ENCODE data around the gene MOB3A.

MOB3A gene

GRCh38 chr19:2122982-2123381 lies 26.9 kb upstream of the MOB3A start:
- DNase-seq, result no peak

DNA sequence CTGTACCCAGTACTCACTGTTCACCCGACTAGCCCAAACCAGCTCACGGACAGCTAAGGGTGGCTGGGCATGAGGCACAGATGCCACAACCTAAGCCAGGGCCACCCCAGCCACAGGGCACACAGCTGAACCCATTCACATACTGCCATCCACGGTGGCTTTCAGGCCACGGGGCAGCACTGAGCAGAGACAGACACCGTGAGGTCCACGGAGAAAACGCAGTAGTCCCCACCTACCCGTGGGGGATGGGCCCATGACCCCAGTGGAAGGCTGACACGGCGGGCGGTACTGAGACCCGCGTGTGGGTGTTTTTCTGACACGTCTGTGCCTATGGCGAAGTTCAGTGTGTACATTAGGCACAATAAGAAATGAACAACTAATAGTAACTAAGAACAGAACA lies 26.1 kb upstream of the MOB3A start:
- no peak for DNase-seq

DNA sequence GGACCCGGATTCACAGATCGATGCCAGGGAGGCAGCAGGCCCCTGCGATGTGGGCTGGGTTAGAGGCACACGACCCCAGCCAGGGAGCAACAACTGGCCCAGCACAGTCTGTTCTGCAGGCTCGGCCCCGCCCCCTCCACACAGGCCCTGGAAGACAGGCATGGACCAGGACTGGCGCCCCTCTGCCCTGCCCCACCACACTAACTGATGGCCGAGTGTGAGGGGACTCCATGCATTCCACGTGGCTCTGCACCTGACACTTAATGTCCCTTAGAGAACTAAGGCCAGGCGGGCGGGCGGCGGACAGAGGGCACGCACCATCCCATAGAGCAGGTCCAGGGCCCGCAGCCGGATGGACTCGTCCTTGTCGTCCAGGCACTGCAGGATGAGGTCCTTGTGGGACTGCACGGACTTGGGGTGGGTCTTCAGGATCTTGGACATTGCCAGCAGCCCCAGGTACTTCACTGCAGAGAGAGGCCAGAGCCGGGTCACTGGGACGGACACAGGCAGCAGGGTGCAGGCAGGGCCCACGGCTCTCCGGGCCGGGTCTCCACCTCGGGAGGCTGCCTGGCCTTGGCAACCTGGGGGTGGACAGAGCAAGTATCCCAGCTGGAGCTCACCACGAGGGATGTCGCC lies 25.4 kb upstream of the MOB3A start:
- no peak for DNase-seq

- no peak for DNase-seq
These were observed 24.7 kb upstream of the MOB3A start for GRCh38 chr19:2120821-2121220.

DNA sequence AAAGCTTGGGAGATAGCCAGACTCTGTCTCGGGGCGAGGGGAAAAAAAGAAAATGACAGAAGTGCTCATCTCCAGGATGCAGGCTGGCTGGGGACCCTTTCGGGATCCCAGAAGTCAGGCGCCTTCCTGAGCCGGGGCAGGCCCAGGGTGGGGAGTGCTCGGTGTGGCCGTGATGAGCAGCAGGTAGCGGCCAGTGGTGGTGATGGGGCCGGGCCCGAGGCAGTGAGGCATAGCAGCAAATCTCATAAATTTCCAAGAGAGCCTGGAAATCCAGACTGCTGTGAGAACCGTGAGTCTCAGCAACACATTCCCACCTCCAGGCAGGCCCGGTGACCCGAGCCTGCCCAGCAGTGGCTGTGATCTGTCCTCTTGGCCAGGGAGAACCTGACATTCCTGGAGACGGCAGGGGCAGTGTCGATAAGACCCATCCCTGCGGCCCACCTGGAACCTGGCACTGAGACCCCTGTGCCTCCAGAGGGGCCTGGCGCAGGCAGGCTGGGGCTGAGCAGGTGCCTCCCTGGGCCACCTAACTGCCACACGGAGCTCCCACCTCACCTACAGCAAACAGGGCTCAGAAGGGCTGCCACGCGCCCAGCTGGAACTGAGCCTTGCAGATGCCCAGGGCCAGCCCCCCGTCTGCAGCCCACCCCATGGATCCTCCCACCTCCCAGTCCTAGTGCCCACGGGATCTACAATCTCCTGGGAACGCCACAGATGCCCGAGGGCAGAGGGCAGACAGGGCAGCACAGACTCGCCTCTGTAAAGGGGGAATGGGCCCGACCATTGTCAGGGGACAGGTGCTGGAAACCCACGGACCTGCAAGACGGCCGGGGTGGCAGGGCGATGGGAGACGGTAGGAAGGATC lies 24.0 kb upstream of the MOB3A start:
- no peak for DNase-seq

DNA sequence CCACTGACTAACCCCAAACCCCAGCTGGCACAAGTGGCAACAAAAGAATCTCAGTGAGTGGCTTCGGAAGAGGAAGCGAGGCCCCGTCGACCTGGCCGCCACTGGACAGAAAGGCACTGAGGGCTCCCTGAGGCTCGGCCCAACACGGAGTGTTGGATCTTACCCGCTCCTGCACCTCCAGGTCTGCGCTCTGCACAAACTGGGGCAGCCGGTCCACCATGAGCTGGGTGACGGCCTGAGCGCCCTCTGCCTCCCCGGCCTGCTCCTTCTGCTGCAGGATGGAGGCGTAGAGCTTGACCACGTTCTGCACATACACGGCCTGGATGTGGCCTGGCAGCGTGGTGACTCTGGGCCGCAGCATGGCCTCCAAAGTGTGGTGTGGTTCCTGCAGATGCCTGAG lies 22.3 kb upstream of the MOB3A start:
- DNase-seq, result no peak

GRCh38 chr19:2117215-2117960 lies 21.3 kb upstream of the MOB3A start:
- no peak for DNase-seq

DNA sequence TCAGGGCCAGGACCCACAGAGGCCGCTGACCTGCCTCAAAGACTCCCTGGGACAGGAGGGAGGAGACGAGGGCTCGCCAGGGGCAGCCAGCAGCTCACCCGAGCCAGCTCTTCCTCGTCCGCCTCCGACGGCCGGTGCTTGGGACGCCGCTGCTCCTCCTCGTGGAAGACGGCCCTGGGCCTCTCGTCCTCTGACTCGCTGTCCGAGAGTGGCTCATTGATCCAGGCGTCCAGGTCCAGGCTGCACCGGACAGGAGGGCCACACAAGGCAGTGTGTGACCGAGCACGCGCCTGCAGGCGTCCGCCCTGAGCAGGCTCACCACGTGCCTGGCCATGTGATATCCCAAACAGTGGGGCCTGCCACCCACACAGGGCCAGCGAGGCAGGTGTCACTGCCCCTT lies 20.4 kb upstream of the MOB3A start:
- DNase-seq, result no peak

DNA sequence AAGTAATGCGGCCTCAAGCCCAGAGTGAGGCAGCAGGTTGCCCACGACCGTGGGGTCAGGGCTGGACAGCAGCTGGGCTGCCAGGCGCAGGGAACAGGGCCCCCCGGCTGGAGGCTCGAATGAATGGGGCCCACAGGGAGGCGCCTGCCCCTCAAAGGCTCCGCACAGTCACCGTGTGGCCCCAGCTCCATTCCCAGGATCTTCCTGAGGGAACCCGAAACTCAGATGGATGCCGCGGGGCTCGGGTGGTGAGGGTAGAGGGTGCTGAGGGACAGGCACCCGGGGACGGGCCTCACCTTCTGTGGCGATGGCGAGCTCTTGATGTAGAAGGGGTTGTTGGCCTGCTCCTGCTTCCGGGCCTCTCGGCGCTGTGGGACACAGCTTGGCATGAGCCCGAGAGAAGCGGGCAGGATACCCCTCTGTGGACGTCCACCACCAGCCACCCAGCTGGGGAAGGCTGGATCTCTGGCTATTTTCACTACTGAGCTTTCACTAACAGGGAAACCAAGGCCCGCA lies 19.8 kb upstream of the MOB3A start:
- DNase-seq, result no peak

DNA sequence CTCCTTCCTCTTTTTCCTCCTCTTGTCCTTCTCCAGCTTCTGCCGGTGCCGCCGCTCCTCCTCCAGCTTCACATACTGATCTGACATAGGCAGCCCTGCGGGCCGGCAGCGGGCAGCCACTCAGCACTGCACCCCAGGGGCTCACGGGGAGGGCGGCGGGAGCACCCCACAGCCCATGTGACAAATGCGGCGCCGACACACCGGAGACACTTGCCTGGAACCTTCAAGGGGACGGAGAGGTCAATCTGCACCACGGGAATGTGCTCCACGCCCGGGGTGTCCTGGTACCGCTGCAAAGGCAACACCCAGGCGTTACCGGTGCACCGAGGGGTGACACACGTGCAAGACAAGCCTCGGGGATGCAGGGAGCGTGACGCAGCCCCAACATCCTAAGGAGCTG lies 19.2 kb upstream of the MOB3A start:
- no peak for DNase-seq

DNA sequence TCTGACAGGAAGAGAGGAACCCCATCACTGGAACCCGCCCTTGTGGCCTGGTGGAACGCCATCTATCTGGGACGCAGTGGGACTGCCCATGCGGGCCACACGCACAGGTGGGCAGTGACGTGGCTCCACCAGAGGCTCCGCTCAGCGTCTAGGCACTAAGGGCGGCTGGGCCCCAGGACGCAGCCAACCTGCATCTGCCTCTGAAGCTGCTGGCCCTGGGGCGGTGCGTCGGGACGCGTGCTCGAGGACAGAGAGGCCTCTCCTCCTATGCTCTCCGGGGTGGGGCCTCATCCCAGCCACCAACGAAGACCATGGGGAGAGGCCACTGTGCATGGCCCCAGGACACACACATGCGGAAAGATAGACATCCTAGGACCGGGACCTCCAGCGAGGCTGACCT lies 18.7 kb upstream of the MOB3A start:
- no peak for DNase-seq

DNA sequence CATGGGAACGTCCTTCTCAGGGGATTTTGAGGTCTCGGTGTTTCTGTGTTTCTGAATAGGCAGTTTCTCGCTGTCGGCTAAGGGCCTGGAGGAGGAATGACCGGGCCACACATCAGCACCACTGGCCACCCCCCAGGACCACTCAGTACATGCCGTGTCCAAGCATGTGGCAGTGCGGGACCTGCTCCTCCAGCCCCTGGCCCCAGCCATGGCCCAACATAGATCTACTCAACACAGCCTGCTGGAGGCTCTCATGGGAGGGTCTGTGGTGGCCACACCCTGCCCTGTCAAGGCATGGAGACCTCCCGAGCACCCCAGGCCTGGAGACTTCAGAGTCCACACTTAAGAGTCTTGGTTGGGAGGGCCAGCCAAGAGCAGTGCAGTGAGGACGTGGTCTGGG lies 18.1 kb upstream of the MOB3A start:
- no peak for DNase-seq

DNA sequence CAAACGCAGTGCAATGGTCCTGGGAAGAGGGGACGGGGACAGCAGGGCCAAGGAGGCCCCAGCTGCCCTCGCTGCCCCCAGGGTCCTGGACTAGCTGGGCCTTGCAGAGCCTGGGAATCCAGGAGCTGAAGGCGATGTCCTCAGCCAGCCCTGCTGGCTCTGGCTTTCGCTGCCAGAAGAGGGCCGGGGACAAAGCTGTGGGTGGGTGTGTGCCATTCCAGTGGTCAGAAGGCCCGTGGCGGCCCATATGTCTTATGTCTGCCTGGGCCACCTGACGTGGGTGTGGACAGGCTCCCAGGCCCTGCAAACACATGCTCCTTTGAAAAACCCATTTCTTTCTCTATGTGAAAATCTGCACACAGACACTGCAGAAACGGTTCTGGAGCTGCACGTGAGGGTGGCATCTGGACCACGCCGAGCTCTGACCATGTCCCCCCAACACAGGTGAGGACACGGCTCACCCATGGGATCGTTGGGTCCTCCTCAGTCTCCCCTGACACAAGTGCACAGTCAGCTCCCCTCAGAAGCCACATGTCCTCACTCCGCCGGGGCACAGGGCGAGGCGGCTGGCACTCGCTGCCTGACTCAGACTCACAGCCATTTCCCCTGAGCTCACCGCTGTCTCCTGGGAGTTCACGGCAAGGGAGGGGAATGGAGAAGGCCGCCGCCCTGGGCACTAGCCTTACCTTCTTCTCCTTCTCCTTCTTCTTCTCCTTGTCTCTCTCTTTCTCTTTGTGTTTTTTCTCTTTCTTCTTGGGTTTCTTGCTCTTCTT lies 17.5 kb upstream of the MOB3A start:
- no peak for DNase-seq

DNA sequence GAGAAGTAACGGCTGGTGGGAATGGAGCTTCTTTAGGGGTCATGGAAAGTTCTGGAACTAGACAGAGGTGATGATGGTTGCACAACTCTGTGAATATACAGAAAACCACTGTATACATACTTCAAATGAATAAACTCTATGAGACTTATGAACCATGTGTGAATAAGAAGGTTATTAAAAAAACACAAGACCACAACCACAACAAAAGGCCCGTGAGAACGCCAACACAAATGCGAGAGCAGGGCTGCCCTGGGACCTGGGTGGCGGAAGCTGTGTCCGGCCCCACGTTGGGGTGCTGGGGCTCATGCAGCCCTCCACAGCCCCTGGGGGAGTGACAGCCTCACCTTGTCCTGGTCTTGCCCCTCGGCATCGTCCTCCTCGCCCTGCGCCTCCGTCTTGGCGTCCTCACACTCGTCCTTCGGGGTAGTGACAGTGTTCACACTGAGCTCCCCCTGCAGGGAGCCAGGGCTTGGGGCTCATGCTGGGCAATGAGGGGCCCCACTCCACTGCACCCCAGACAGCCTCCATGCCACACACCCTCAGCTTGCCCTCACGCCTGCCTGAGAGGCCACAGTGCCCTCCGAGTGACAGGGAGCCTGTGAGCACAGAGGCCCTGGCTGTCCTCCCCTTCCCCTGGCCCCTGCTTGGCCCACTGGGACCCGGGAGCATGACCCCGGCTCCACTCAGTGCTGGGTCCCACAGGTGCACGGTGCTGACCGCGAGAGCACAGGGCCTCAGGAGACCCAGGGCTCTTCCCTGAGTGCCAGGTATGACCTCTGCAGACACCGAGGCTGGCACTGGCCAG lies 16.6 kb upstream of the MOB3A start:
- no peak for DNase-seq

- no peak for DNase-seq
These were observed 15.8 kb upstream of the MOB3A start for GRCh38 chr19:2111886-2112285.

DNA sequence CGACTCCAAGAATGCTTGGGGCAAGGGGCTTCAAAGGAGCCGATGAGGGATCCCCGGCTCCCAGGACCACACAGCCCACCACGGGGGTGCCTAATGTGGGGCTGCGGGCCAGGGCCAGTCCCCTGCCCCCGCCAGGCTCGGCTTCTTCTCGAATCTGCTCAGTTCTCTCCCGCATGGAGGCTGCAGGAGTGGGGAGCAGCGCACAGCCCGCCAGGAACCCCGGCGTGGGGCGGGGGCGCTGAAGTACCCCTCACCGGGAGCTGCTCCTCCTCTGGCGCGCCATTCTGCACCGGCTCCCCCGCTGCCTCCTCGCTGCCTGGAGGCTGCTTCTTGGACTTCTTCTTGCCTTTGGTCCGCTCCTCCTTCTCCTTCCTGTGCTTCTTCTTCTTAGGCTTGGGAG lies 15.3 kb upstream of the MOB3A start:
- no peak for DNase-seq

- no peak for DNase-seq
These were observed 14.7 kb upstream of the MOB3A start for GRCh38 chr19:2110822-2111221.

DNA sequence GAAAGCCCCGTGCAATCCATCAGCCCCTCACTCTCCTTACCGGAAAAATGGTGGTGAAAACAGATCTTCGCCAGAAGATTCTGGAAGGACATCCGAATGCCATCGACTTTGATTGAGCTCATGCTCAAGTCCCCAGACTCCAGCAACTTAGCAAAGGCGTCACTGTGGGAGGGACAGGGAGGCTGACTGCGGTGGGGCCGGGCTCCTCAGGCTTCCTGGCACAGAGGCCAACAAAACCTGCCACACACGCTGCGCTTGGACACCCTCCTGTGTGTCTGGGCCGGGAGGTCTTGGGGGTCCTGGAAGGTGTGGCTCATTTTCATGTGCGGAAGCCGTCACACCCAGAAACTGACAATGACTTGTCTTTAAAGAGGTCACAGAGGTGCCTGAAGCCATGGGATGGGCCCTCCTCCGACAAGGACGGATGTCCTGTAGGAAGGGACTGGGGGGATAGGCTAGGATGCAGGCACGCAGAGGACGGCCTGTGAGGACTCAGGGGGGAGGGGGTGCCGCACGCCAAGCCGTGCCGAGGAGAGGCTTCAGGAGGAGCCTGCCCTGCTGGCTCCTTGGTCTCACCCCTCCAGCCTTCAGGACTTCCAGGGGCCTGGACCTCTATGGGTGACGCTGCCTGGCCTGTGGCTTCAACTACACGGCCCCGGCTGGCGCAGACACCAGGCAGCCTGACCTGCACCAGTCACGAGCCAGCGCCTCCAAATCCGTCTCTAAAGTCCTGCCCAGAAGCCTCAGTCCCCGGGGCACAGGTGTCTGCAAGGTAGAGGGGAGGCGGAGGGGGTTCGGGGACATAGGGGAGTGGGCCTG lies 13.1 kb upstream of the MOB3A start:
- no peak for DNase-seq

DNA sequence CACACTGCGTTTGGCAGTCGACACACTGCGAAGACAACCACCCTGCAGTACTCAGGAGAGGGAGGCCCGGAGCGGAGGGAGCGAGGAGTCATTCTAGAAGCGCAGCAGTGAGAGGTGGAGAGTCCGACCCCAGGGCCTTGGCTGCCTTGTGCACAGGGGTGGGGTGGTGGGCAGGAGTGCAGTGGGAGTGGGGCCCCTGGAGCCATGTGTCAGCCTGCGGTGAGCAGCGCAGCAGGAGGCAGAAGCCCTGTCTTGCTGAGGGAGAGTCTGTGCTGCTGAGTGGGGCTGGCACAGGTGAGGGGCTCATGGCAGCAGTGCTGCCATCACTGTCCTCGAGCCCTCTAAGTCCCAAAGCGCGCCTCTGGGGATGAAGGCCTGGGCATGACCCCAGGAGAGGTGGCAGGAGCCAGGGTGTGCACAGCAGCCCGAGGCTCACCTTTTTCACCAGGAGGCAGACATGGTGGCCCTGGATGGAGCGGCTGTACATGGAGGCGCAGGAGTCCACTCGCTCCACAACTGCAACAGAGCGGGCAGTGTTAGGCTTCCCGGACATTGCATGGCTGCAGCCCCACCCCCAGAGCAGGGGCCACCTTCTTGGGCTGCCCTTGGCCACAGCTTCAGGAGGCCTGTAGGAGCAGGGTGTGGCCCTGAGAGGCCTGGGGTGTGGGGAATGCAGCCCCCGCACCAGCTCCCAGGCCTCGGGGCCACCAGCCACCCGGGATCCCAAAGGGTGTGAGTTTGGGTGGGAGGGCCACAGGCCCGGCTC lies 12.3 kb upstream of the MOB3A start:
- no peak for DNase-seq

DNA sequence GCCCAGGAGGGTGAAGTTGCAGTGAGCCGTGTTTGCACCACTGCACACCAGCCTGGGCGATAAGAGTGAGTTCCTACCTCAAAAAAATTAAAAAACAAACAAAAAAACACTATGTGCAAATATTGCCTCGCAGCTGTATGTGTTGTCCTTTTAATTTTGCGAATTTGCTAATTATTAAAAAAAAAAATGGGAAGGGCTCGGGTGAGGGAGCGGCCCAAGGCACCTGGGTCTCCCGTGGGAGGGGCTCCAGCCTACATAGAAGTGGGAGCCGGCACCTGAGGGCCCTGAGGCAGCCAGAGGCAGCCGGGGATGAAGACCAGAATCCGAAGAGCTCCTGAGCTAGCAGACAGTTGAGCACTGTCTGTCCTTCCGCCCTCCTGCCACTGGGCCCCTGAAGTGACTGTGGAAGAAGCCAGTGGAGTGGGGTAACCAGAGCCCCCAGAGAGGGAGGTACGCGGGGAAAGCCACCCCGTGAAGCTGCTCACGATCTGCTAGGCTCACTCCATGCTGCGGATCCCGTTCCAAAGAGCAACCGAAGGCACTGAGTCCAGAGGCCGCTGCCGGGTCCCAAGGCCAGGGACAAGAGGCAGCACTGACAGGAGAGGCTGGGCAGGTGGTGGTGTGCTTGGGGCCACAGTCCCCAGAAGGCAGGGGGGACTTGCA lies 7.0 kb upstream of the MOB3A start:
- no peak for DNase-seq
